HEK293 (cell line): Measurements from ENCODE around the gene CTIF.

ENCODE experiments used
- KLF1 ChIP-seq: fragments of 450-650 bp; formaldehyde crosslinking; IDR thresholded peaks from 2 replicates; pipeline ENCODE4 v1.5.1; 2016; ENCODE audit warnings: missing biosample characterization, missing genetic modification characterization
- PRDM4 ChIP-seq: fragments of 450-650 bp; formaldehyde crosslinking; IDR thresholded peaks from 2 replicates; pipeline ENCODE4 v1.5.1; 2017; ENCODE audit warnings: missing biosample characterization, missing genetic modification characterization
- ZBTB6 ChIP-seq: fragments of 450-650 bp; formaldehyde crosslinking; IDR thresholded peaks from 2 replicates; pipeline ENCODE4 v1.5.1; 2017; ENCODE audit warnings: missing biosample characterization, missing genetic modification characterization
- ZEB2 ChIP-seq: fragments of 450-650 bp; formaldehyde crosslinking; IDR thresholded peaks from 2 replicates; pipeline ENCODE4 v1.5.1; 2016; ENCODE audit warnings: missing biosample characterization, missing genetic modification characterization
- ZNF121 ChIP-seq: fragments of 450-650 bp; formaldehyde crosslinking; IDR thresholded peaks from 2 replicates; pipeline ENCODE4 v1.5.1; 2016; ENCODE audit warnings: missing biosample characterization, missing genetic modification characterization
- ZNF24 ChIP-seq: fragments of 450-650 bp; formaldehyde crosslinking; IDR thresholded peaks from 2 replicates; pipeline ENCODE4 v1.5.1; 2016; ENCODE audit warnings: missing biosample characterization, missing genetic modification characterization
- ZNF488 ChIP-seq: fragments of 450-650 bp; formaldehyde crosslinking; IDR thresholded peaks from 2 replicates; pipeline ENCODE4 v1.5.1; 2016; ENCODE audit warnings: missing biosample characterization, missing genetic modification characterization
- ZNF621 ChIP-seq: fragments of 450-650 bp; formaldehyde crosslinking; IDR thresholded peaks from 2 replicates; pipeline ENCODE4 v1.5.1; 2017; ENCODE audit warnings: missing biosample characterization, missing genetic modification characterization
- ZNF664 ChIP-seq: fragments of 450-650 bp; formaldehyde crosslinking; IDR thresholded peaks from 2 replicates; pipeline ENCODE4 v1.5.1; 2016; ENCODE audit warnings: missing biosample characterization, missing genetic modification characterization
- ZNF776 ChIP-seq: fragments of 450-650 bp; formaldehyde crosslinking; IDR thresholded peaks from 2 replicates; pipeline ENCODE4 v1.5.0; 2017; ENCODE audit warnings: missing biosample characterization, missing genetic modification characterization, borderline replicate concordance
- ZSCAN23 ChIP-seq: fragments of 450-650 bp; formaldehyde crosslinking; IDR thresholded peaks from 2 replicates; pipeline ENCODE4 v1.5.1; 2016; ENCODE audit warnings: missing biosample characterization, missing genetic modification characterization
- TF ChIP-seq, protein P1 (sequence below): fragments of 450-650 bp; formaldehyde crosslinking; IDR thresholded peaks from 2 replicates; pipeline ENCODE4 v1.5.1; 2016; ENCODE audit warnings: missing biosample characterization, missing genetic modification characterization

- TF ChIP-seq, protein P1, sequence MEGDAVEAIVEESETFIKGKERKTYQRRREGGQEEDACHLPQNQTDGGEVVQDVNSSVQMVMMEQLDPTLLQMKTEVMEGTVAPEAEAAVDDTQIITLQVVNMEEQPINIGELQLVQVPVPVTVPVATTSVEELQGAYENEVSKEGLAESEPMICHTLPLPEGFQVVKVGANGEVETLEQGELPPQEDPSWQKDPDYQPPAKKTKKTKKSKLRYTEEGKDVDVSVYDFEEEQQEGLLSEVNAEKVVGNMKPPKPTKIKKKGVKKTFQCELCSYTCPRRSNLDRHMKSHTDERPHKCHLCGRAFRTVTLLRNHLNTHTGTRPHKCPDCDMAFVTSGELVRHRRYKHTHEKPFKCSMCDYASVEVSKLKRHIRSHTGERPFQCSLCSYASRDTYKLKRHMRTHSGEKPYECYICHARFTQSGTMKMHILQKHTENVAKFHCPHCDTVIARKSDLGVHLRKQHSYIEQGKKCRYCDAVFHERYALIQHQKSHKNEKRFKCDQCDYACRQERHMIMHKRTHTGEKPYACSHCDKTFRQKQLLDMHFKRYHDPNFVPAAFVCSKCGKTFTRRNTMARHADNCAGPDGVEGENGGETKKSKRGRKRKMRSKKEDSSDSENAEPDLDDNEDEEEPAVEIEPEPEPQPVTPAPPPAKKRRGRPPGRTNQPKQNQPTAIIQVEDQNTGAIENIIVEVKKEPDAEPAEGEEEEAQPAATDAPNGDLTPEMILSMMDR: no peak
- no peak for TF ChIP-seq ZSCAN23 (tag by site-specific recombination)
- no peak for TF ChIP-seq ZEB2
- no peak for TF ChIP-seq KLF1
- TF ChIP-seq ZNF488 (tag by site-specific recombination): no peak
- no peak for TF ChIP-seq PRDM4
- TF ChIP-seq ZBTB6 (tag by site-specific recombination): no peak
- no peak for TF ChIP-seq ZNF621 (tag by site-specific recombination)
- no peak for TF ChIP-seq ZNF664 (tag by site-specific recombination)
- TF ChIP-seq ZNF121: no peak
- no peak for TF ChIP-seq ZNF776
- no peak for TF ChIP-seq ZNF24 (tag by site-specific recombination)
Observed at GRCh38 chr18:48790226-48790863, 251.5 kb downstream of the CTIF start.
